GM12878 (cell line): ENCODE measurements around the gene CDSN.

Experiments
- ATF3 ChIP-seq: IDR thresholded peaks from 2 replicates; pipeline ENCODE4 v1.6.1; 2011; ENCODE audit warnings: low read depth, mild to moderate bottlenecking, low read length, moderate library complexity, borderline replicate concordance; ENCODE audit errors: extremely low read depth
- ESRRA ChIP-seq: IDR thresholded peaks from 2 replicates; pipeline ENCODE4 v1.6.1; 2012; ENCODE audit warnings: mild to moderate bottlenecking, low read length, improper control_type of control experiment
- FOS ChIP-seq: IDR thresholded peaks from 3 replicates; pipeline ENCODE4 v1.6.1; 2011; ENCODE audit warnings: borderline replicate concordance; ENCODE audit not compliant: insufficient read length; ENCODE audit errors: extremely low read depth
- YY1 ChIP-seq: IDR thresholded peaks from 2 replicates; pipeline ENCODE4 v1.6.1; 2011; ENCODE audit warnings: low read depth, mild to moderate bottlenecking, low read length
- ZNF274 ChIP-seq: IDR thresholded peaks from one replicate; pipeline ENCODE4 v1.8.0; 2011; ENCODE audit not compliant: insufficient read length, insufficient read depth
- TF ChIP-seq, protein P1 (sequence below), 3 experiments: IDR thresholded peaks in 2 of 3; conservative IDR thresholded peaks in 1 of 3; 2 replicates each; pipeline ENCODE4 v1.5.1; 2011; ENCODE audit warnings: low read depth in 3 of 3, low read length in 3 of 3, mild to moderate bottlenecking in 3 of 3, control low read depth in 2 of 3, moderate library complexity in 2 of 3, inconsistent platforms in 1 of 3, mixed read lengths in 1 of 3; ENCODE audit not compliant: control insufficient read depth in 2 of 3, insufficient read depth in 1 of 3; ENCODE audit errors: extremely low read depth in 1 of 3

DNA sequence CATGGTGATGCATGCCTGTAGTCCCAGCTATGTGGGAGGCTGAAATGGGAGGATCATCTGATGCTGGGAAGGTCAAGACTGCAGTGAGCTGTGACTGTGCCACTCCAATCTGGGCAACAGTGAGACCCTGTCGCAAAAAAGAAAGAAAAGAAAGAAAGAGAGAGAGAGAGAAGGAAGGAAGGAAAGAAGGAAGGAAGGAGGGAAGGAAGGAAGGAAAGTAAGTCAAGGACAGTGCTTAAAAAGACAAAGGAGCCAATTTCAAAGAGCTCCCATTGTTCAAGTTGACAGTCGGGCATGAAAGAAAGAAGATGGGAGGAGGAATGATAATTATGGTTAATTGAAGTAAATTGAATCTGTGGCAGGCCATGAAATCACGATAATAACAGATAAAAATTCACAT, 24.0 kb downstream of the CDSN start:
- no peak for TF ChIP-seq ESRRA
- no peak for TF ChIP-seq YY1
- no peak for TF ChIP-seq ZNF274
- TF ChIP-seq, protein P1, sequence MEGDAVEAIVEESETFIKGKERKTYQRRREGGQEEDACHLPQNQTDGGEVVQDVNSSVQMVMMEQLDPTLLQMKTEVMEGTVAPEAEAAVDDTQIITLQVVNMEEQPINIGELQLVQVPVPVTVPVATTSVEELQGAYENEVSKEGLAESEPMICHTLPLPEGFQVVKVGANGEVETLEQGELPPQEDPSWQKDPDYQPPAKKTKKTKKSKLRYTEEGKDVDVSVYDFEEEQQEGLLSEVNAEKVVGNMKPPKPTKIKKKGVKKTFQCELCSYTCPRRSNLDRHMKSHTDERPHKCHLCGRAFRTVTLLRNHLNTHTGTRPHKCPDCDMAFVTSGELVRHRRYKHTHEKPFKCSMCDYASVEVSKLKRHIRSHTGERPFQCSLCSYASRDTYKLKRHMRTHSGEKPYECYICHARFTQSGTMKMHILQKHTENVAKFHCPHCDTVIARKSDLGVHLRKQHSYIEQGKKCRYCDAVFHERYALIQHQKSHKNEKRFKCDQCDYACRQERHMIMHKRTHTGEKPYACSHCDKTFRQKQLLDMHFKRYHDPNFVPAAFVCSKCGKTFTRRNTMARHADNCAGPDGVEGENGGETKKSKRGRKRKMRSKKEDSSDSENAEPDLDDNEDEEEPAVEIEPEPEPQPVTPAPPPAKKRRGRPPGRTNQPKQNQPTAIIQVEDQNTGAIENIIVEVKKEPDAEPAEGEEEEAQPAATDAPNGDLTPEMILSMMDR (IDR thresholded peaks at IDR 0.05 in 2 of 3, conservative IDR thresholded peaks at IDR 0.05 in 1 of 3; ENCODE audit: control insufficient read depth in 2 of 3, extremely low read depth in 1 of 3, insufficient read depth in 1 of 3, low read depth in 3 of 3, low read length in 3 of 3), result no peak
- TF ChIP-seq ATF3, result no peak
- no peak for TF ChIP-seq FOS
